HUES48 (cell line): ENCODE data around the gene DENND2C.

Experiments
- H3K27ac ChIP-seq: one replicate; pipeline ENCODE4 v1.7.0; 2013; ENCODE audit warnings: low read depth, low read length, inconsistent platforms
- H3K27me3 ChIP-seq: 2 replicates; pipeline ENCODE4 v1.6.1; 2013; ENCODE audit warnings: mild to moderate bottlenecking, low read length; ENCODE audit not compliant: control insufficient read depth, insufficient read depth
- H3K36me3 ChIP-seq: 2 replicates; pipeline ENCODE4 v1.6.1; 2013; ENCODE audit warnings: low read length; ENCODE audit not compliant: control insufficient read depth, insufficient read depth
- H3K4me1 ChIP-seq: 2 replicates; pipeline ENCODE4 v1.6.1; 2013; ENCODE audit warnings: mild to moderate bottlenecking, low read length; ENCODE audit not compliant: control insufficient read depth, insufficient read depth
- H3K4me3 ChIP-seq: 2 replicates; pipeline ENCODE4 v1.5.1; 2013; ENCODE audit warnings: mild to moderate bottlenecking, low read depth, low read length
- H3K9ac ChIP-seq: 2 replicates; pipeline ENCODE4 v1.6.1; 2013; ENCODE audit warnings: mild to moderate bottlenecking, low read depth, low read length, moderate library complexity
- H3K9me3 ChIP-seq: 2 replicates; pipeline ENCODE4 v1.6.1; 2013; ENCODE audit warnings: low read length; ENCODE audit not compliant: control insufficient read depth, insufficient read depth

DENND2C gene

DNA sequence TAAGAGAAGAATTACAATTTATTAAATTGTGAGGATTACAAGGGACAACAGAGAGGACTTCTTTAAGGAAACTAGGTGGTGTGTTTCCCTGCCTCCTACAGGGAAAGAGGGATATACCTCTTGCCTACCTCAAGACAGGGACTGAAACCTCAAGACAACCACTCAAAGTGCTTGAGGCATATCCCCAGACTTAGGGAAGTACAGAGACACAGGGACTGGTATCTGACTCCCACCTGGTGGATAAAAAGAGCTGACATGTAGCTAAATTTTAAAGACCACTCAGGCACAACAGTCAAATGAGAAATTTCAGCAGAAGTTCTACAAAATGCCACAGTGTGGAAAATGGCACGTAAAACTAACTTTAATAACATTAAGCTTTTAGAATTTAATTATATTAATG lies 21.3 kb downstream of the DENND2C start:
- H3K36me3 ChIP-seq = no peaks in the 10 kb centered on the region

DNA sequence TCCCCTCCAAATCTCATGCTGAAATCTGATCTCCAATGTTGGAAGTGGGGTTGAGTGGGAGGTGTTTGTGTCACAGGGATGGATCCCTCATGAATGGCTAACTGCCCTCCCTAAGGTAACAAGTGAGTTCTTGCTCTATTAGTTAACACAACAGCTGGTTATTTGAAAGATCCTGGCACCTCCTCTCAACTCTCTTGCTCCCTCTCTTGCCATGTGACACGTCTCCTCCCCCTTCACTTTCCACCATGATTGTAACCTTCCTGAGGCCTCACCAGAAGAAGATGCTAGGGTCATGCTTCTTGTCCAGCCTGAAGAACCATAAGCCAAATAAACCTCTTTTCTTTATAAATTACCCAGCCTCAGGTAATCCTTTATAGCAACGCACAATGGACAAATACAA lies 28.5 kb downstream of the DENND2C start:
- Histone ChIP-seq H3K4me3 (no peak overlapping the region), H3K9me3 (no peaks in the 10 kb centered on the region), H3K27me3 (no peaks in the 10 kb centered on the region), H3K9ac (no peak overlapping the region), H3K36me3 (no peaks in the 10 kb centered on the region), H3K27ac (no peak overlapping the region), H3K4me1 (peaks cover 18% of the 10 kb centered on the region; the same call in 1 of the 2 replicates)

More for the DNA sequence above, 21.3 kb downstream of the DENND2C start:
- H3K9ac ChIP-seq = no peak overlapping the region
- no peak overlapping the region for H3K27ac ChIP-seq
- no peaks in the 10 kb centered on the region for H3K27me3 ChIP-seq
- H3K9me3 ChIP-seq = no peaks in the 10 kb centered on the region
- H3K4me1 ChIP-seq = no peaks in the 10 kb centered on the region
- H3K4me3 ChIP-seq = no peak overlapping the region

DNA sequence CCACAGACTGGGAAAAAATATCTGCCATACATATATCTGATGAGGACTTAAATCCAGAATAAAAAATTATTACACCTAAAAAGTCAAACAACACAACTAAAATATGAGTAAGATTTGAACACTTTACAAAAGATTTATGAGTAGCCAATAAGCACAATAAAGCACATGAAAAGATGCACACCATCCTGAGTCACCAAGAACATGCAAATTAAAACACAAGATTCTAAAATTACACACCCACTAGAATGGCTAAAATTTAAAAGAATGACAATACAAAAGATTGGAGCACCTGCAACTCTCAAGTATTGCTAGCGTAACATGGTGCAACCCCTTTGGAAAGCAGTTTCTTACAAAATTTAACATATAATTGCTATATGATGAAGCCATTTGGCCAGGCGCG lies 30.9 kb downstream of the DENND2C start:
- no peaks in the 10 kb centered on the region for H3K36me3 ChIP-seq
- H3K4me3 ChIP-seq = no peak overlapping the region

GRCh38 chr1:114632427-114632826 lies 37.4 kb downstream of the DENND2C start:
- Histone ChIP-seq H3K4me3 (no peak overlapping the region), H3K27ac (no peak overlapping the region), H3K36me3 (no peaks in the 10 kb centered on the region), H3K9me3 (no peaks in the 10 kb centered on the region), H3K9ac (no peak overlapping the region), H3K27me3 (no peaks in the 10 kb centered on the region), H3K4me1 (no peaks in the 10 kb centered on the region)

More for the DNA sequence above, 30.9 kb downstream of the DENND2C start:
- Histone ChIP-seq H3K27me3 (no peaks in the 10 kb centered on the region), H3K4me1 (peaks cover 18% of the 10 kb centered on the region; the same call in 1 of the 2 replicates), H3K9me3 (no peaks in the 10 kb centered on the region), H3K9ac (no peak overlapping the region), H3K27ac (no peak overlapping the region)

DNA sequence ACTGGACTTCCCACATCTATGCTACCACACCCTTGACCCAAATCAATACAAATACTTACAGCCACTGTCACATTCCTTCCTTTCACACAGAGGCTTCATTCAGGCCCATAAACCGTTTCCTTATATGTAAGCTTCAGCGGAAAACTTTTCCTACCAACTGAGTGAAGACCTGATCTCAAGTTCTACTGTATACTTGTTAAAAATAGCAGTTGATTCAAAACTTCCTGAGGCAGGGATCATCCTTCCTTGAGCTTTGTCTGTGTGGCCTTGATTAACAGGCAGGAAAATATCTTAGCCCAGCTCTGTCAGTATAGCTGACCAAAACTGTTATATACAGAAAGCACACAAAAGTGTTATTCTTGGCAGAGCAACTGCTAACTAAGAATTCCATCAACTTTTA lies 42.7 kb downstream of the DENND2C start:
- Histone ChIP-seq H3K36me3 (no peaks in the 10 kb centered on the region), H3K4me3 (no peak overlapping the region), H3K27ac (no peak overlapping the region), H3K27me3 (no peaks in the 10 kb centered on the region), H3K4me1 (no peaks in the 10 kb centered on the region), H3K9ac (no peak overlapping the region), H3K9me3 (no peaks in the 10 kb centered on the region)

GRCh38 chr1:114623364-114623763 lies 46.5 kb downstream of the DENND2C start:
- no peak overlapping the region for H3K27ac ChIP-seq
- H3K9me3 ChIP-seq = no peaks in the 10 kb centered on the region
- no peak overlapping the region for H3K4me3 ChIP-seq
- no peaks in the 10 kb centered on the region for H3K27me3 ChIP-seq
- H3K4me1 ChIP-seq = no peaks in the 10 kb centered on the region
- H3K9ac ChIP-seq = no peak overlapping the region
- no peaks in the 10 kb centered on the region for H3K36me3 ChIP-seq

- H3K9me3 ChIP-seq = no peaks in the 10 kb centered on the region
- H3K27me3 ChIP-seq = no peaks in the 10 kb centered on the region
- H3K4me1 ChIP-seq = no peaks in the 10 kb centered on the region
- no peak overlapping the region for H3K27ac ChIP-seq
- H3K4me3 ChIP-seq = no peak overlapping the region
- no peak overlapping the region for H3K9ac ChIP-seq
- H3K36me3 ChIP-seq = no peaks in the 10 kb centered on the region
These were observed 49.4 kb downstream of the DENND2C start for GRCh38 chr1:114620419-114620818.

DNA sequence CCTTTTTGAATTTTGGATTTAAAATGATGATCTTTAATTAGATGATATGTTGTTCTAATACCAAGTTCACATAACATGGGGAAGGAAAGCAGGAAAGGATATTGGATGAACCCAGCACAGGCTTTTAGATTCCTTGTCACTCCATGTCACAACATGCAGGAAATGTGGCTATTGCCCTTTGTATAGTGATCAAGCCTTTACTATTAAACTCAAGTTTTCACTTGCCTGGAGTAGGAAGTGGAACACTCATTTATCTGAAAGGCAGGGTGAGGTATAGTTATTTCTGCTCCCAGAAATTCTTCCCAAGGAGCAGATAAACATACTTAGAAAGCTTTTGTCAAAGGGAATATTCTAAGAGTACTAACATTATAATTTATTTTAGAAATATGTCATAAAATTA lies 51.2 kb downstream of the DENND2C start:
- no peaks in the 10 kb centered on the region for H3K9me3 ChIP-seq
- H3K27me3 ChIP-seq = no peaks in the 10 kb centered on the region
- no peaks in the 10 kb centered on the region for H3K36me3 ChIP-seq
- H3K9ac ChIP-seq = no peak overlapping the region
- H3K27ac ChIP-seq = no peak overlapping the region
- H3K4me3 ChIP-seq = no peak overlapping the region
- no peaks in the 10 kb centered on the region for H3K4me1 ChIP-seq

- Histone ChIP-seq H3K9ac (no peak overlapping the region), H3K27me3 (no peaks in the 10 kb centered on the region), H3K9me3 (no peaks in the 10 kb centered on the region), H3K36me3 (no peaks in the 10 kb centered on the region), H3K4me3 (no peak overlapping the region), H3K27ac (no peak overlapping the region), H3K4me1 (no peaks in the 10 kb centered on the region)
These were observed 59.2 kb downstream of the DENND2C start for GRCh38 chr1:114610546-114611245.

GRCh38 chr1:114609826-114610225 lies 60.0 kb downstream of the DENND2C start:
- no peaks in the 10 kb centered on the region for H3K9me3 ChIP-seq
- no peaks in the 10 kb centered on the region for H3K27me3 ChIP-seq
- no peak overlapping the region for H3K4me3 ChIP-seq
- no peak overlapping the region for H3K9ac ChIP-seq
- H3K4me1 ChIP-seq = no peaks in the 10 kb centered on the region
- H3K36me3 ChIP-seq = no peaks in the 10 kb centered on the region
- no peak overlapping the region for H3K27ac ChIP-seq

DNA sequence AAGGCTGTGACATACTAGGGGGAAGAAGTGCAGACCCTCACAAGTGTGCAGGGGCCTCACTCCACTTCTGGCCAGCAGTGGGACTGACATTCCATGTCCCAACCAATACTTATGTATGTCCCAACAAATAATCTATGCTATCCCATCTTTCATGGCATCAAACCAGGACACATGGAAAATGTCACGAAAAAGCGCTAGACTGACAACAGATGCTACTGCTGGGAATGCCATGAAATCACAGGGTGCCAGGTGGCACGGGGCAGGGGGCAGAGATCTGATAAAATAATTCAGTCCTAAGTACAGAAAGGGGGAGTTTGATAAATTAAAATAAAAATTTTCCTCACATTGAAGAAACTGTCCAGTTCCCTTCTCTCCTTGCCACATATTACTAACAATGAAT lies 60.8 kb downstream of the DENND2C start:
- H3K27ac ChIP-seq = no peak overlapping the region
- H3K4me3 ChIP-seq = no peak overlapping the region
- H3K27me3 ChIP-seq = no peaks in the 10 kb centered on the region
- H3K4me1 ChIP-seq = no peaks in the 10 kb centered on the region
- H3K36me3 ChIP-seq = no peaks in the 10 kb centered on the region
- H3K9ac ChIP-seq = no peak overlapping the region
- no peaks in the 10 kb centered on the region for H3K9me3 ChIP-seq
